Adipocyte (in vitro differentiated cells): ENCODE results near the gene PTGIR.

Experiments used
- DNase-seq: peaks from one replicate; pipeline ENCODE4 v3.0.0-alpha.2; 2015; ENCODE audit warnings: low read depth
- H3K27me3 ChIP-seq: replicated peaks from 2 replicates; pipeline ENCODE4 v1.7.0; 2013; ENCODE audit warnings: mild to moderate bottlenecking, low read length, moderate library complexity; ENCODE audit not compliant: control insufficient read depth, insufficient read depth
- H3K36me3 ChIP-seq: 2 replicates; pipeline ENCODE4 v1.7.0; 2013; ENCODE audit warnings: low read length, mild to moderate bottlenecking, moderate library complexity; ENCODE audit not compliant: control insufficient read depth, insufficient read depth, severe bottlenecking
- H3K4me1 ChIP-seq: 2 replicates; pipeline ENCODE4 v1.7.0; 2013; ENCODE audit warnings: mild to moderate bottlenecking, low read length, moderate library complexity; ENCODE audit not compliant: control insufficient read depth, insufficient read depth
- H3K4me3 ChIP-seq: 2 replicates; pipeline ENCODE4 v1.7.0; 2013; ENCODE audit warnings: mild to moderate bottlenecking, low read length, moderate library complexity
- H3K9ac ChIP-seq: 2 replicates; pipeline ENCODE4 v1.7.0; 2013; ENCODE audit warnings: mild to moderate bottlenecking, low read length, moderate library complexity
- H3K9me3 ChIP-seq: 2 replicates; pipeline ENCODE4 v1.7.0; 2013; ENCODE audit warnings: mild to moderate bottlenecking, low read length, moderate library complexity; ENCODE audit not compliant: control insufficient read depth

PTGIR gene

GRCh38 chr19:46623915-46624502 is 880 bp downstream of the PTGIR start:
- H3K4me1 ChIP-seq: peaks cover 39% of the 10 kb centered on the region
- H3K9ac ChIP-seq: peak overlapping the region; percentile 22
- H3K27me3 ChIP-seq: no peaks in the 10 kb centered on the region
- no peaks in the 10 kb centered on the region for H3K36me3 ChIP-seq
- H3K9me3 ChIP-seq: no peaks in the 10 kb centered on the region
- DNase-seq: no peak
- H3K4me3 ChIP-seq: peak overlapping the region; percentile 74

GRCh38 chr19:46622118-46622446 is 2.8 kb downstream of the PTGIR start:
- H3K9me3 ChIP-seq: no peaks in the 10 kb centered on the region
- no peaks in the 10 kb centered on the region for H3K36me3 ChIP-seq
- H3K9ac ChIP-seq: peak overlapping the region; percentile 32
- peaks cover 48% of the 10 kb centered on the region for H3K4me1 ChIP-seq
- H3K4me3 ChIP-seq: no peak overlapping the region
- DNase-seq: no peak
- H3K27me3 ChIP-seq: no peaks in the 10 kb centered on the region

GRCh38 chr19:46621191-46622117 is 3.4 kb downstream of the PTGIR start:
- no peak for DNase-seq
- peaks cover 54% of the 10 kb centered on the region for H3K4me1 ChIP-seq
- no peaks in the 10 kb centered on the region for H3K9me3 ChIP-seq
- no peak overlapping the region for H3K4me3 ChIP-seq
- H3K9ac ChIP-seq: peak overlapping the region; percentile 33
- H3K36me3 ChIP-seq: no peaks in the 10 kb centered on the region
- no peaks in the 10 kb centered on the region for H3K27me3 ChIP-seq

- no peaks in the 10 kb centered on the region for H3K36me3 ChIP-seq
- H3K4me3 ChIP-seq: no peak overlapping the region
- H3K9ac ChIP-seq: no peak overlapping the region
- H3K4me1 ChIP-seq: peaks cover 49% of the 10 kb centered on the region
- H3K9me3 ChIP-seq: no peaks in the 10 kb centered on the region
- DNase-seq: peak; percentile 50
- H3K27me3 ChIP-seq: no peaks in the 10 kb centered on the region
These were observed 4.2 kb downstream of the PTGIR start for GRCh38 chr19:46620716-46621115.

- H3K9me3 ChIP-seq: no peaks in the 10 kb centered on the region
- no peaks in the 10 kb centered on the region for H3K27me3 ChIP-seq
- H3K4me3 ChIP-seq: no peak overlapping the region
- H3K4me1 ChIP-seq: peaks cover 45% of the 10 kb centered on the region
- no peak overlapping the region for H3K9ac ChIP-seq
- no peak for DNase-seq
- no peaks in the 10 kb centered on the region for H3K36me3 ChIP-seq
These were observed 4.6 kb downstream of the PTGIR start for GRCh38 chr19:46620267-46620666.

GRCh38 chr19:46618670-46619231 is 6.1 kb downstream of the PTGIR start:
- Histone ChIP-seq H3K4me1 (peaks cover 39% of the 10 kb centered on the region), H3K27me3 (no peaks in the 10 kb centered on the region), H3K9ac (no peak overlapping the region), H3K4me3 (no peak overlapping the region), H3K36me3 (no peaks in the 10 kb centered on the region), H3K9me3 (no peaks in the 10 kb centered on the region)
- DNase-seq: peak; percentile 29

- Histone ChIP-seq H3K9ac (no peak overlapping the region), H3K4me3 (no peak overlapping the region)
These were observed 7.3 kb downstream of the PTGIR start for GRCh38 chr19:46617601-46618000.

GRCh38 chr19:46616631-46617322 is 8.1 kb downstream of the PTGIR start:
- no peaks in the 10 kb centered on the region for H3K27me3 ChIP-seq
- peaks cover 39% of the 10 kb centered on the region for H3K4me1 ChIP-seq
- peak; percentile 68 for DNase-seq
- no peaks in the 10 kb centered on the region for H3K36me3 ChIP-seq
- peak overlapping the region; percentile 37 for H3K9ac ChIP-seq
- no peak overlapping the region for H3K4me3 ChIP-seq
- H3K9me3 ChIP-seq: no peaks in the 10 kb centered on the region

More at GRCh38 chr19:46617601-46618000, 7.3 kb downstream of the PTGIR start:
- no peaks in the 10 kb centered on the region for H3K9me3 ChIP-seq
- no peaks in the 10 kb centered on the region for H3K27me3 ChIP-seq
- peaks cover 40% of the 10 kb centered on the region for H3K4me1 ChIP-seq
- DNase-seq: no peak
- no peaks in the 10 kb centered on the region for H3K36me3 ChIP-seq

GRCh38 chr19:46615966-46616365 is 8.9 kb downstream of the PTGIR start:
- Histone ChIP-seq H3K9me3 (no peaks in the 10 kb centered on the region), H3K4me3 (no peak overlapping the region), H3K9ac (no peak overlapping the region), H3K27me3 (no peaks in the 10 kb centered on the region), H3K4me1 (peaks cover 35% of the 10 kb centered on the region), H3K36me3 (no peaks in the 10 kb centered on the region)
- DNase-seq: no peak

- Histone ChIP-seq H3K36me3 (peaks cover 10% of the 10 kb centered on the region), H3K4me1 (peaks cover 21% of the 10 kb centered on the region), H3K4me3 (no peak overlapping the region), H3K9ac (peak overlapping the region; percentile 51), H3K9me3 (no peaks in the 10 kb centered on the region), H3K27me3 (no peaks in the 10 kb centered on the region)
- DNase-seq: peak; percentile 92
These were observed 10.7 kb downstream of the PTGIR start for GRCh38 chr19:46614114-46614722.

GRCh38 chr19:46613525-46613924 is 11.4 kb downstream of the PTGIR start:
- H3K4me1 ChIP-seq: peaks cover 15% of the 10 kb centered on the region
- no peaks in the 10 kb centered on the region for H3K27me3 ChIP-seq
- no peak overlapping the region for H3K4me3 ChIP-seq
- peaks cover 16% of the 10 kb centered on the region for H3K36me3 ChIP-seq
- no peak overlapping the region for H3K9ac ChIP-seq
- H3K9me3 ChIP-seq: no peaks in the 10 kb centered on the region
- no peak for DNase-seq
